PC-3 (cell line): ENCODE results near the gene CDH12. TPM values are rescaled to one million over a fixed set of nuclear protein-coding genes. Genes with fewer than 3 reads are reported as not detected.

ENCODE experiments used
- ATAC-seq: fragments of 200-7000 bp; cut with Tn5 transposase; 2 replicates; pipeline ENCODE4 v1.9.1; 2020; ENCODE audit warnings: mild to moderate bottlenecking, moderate library complexity
- BruUV-seq: library from RNA; stranded (reverse); fragments of 400-500 nt; replicated peaks from 2 replicates; lab custom pipeline; 2021; lab: Mats Ljungman, UMichigan
- CTCF ChIA-PET: fragments of 300-600 bp; sonication (Branson Sonifier 250); formaldehyde crosslinking; loops from one replicate; lab custom pipeline; 2022; ENCODE audit warnings: antibody characterized with exemption; lab: Charles Lee
- POLR2A ChIA-PET: fragments of 300-600 bp; sonication (Branson Sonifier 250); formaldehyde crosslinking; loops from one replicate; lab custom pipeline; 2022; ENCODE audit warnings: antibody characterized with exemption; ENCODE audit not compliant: unreplicated experiment; lab: Charles Lee
- DNase-seq: peaks from one replicate; pipeline ENCODE4 v3.0.0-alpha.2; 2015
- H2AFZ ChIP-seq: fragments of 300-600 bp; sonication (generic); 2 replicates; pipeline ENCODE4 v1.6.0; 2016; ENCODE audit warnings: antibody characterized with exemption, low read length
- H3F3A ChIP-seq: fragments of 300-600 bp; sonication (generic); one replicate; pipeline ENCODE4 v1.6.0; 2017; ENCODE audit warnings: antibody characterized with exemption, low read length, control low read depth, mild to moderate bottlenecking; ENCODE audit not compliant: unreplicated experiment
- H3K27ac ChIP-seq: fragments of 300-600 bp; sonication (generic); 2 replicates; pipeline ENCODE4 v1.5.1; 2016; ENCODE audit warnings: mild to moderate bottlenecking, low read length
- H3K27me3 ChIP-seq: fragments of 300-600 bp; sonication (generic); 2 replicates; pipeline ENCODE4 v1.6.1; 2016; ENCODE audit warnings: low read length, mixed read lengths
- H3K36me3 ChIP-seq: fragments of 300-600 bp; sonication (generic); 2 replicates; pipeline ENCODE4 v1.6.1; 2016; ENCODE audit warnings: low read depth, mixed run types, low read length, mixed read lengths
- H3K4me1 ChIP-seq: fragments of 300-600 bp; sonication (generic); 2 replicates; pipeline ENCODE4 v1.5.1; 2016; ENCODE audit warnings: low read length; ENCODE audit not compliant: insufficient read depth
- H3K4me2 ChIP-seq: fragments of 300-600 bp; sonication (generic); 2 replicates; pipeline ENCODE4 v1.6.0; 2016; ENCODE audit warnings: low read length
- H3K4me3 ChIP-seq: fragments of 300-600 bp; sonication (generic); 2 replicates; pipeline ENCODE4 v1.5.1; 2016; ENCODE audit warnings: mild to moderate bottlenecking, low read length, mixed read lengths
- H3K79me2 ChIP-seq: fragments of 300-600 bp; sonication (generic); 2 replicates; pipeline ENCODE4 v1.6.1; 2017; ENCODE audit warnings: low read length, mixed read lengths
- H3K9ac ChIP-seq: fragments of 300-600 bp; sonication (generic); 2 replicates; pipeline ENCODE4 v1.6.0; 2016; ENCODE audit warnings: mild to moderate bottlenecking, low read length
- H3K9me2 ChIP-seq: fragments of 300-600 bp; sonication (generic); replicated peaks from 2 replicates; pipeline ENCODE4 v1.6.1; 2016; ENCODE audit warnings: mixed run types, low read length, mixed read lengths
- H3K9me3 ChIP-seq: fragments of 300-600 bp; sonication (generic); 2 replicates; pipeline ENCODE4 v1.6.1; 2016; ENCODE audit warnings: low read length, mixed read lengths
- H4K20me1 ChIP-seq: fragments of 300-600 bp; sonication (generic); 2 replicates; pipeline ENCODE4 v1.6.1; 2016; ENCODE audit warnings: low read length, mixed read lengths
- EZH2 ChIP-seq: fragments of 300-600 bp; sonication (generic); IDR thresholded peaks from one replicate; pipeline ENCODE4 v1.6.1; 2017; ENCODE audit warnings: antibody characterized with exemption, mild to moderate bottlenecking, low read length; ENCODE audit not compliant: unreplicated experiment
- EZH2phosphoT487 ChIP-seq: fragments of 300-600 bp; sonication (generic); IDR thresholded peaks from 2 replicates; pipeline ENCODE4 v1.6.1; 2018; ENCODE audit warnings: mild to moderate bottlenecking, antibody characterized with exemption, low read length, borderline replicate concordance
- intact Hi-C: fragments of 100-400 bp; cut with micrococcal nuclease; formaldehyde crosslinking; loops from 2 replicates; pipeline ENCODE4 v1.9.0; 2023
- total RNA-seq: library from RNA; depleted of rRNA; stranded (reverse); fragments of >200 nt; gene quantifications from 2 replicates; pipeline ENCODE4 v1.2.3, GENCODE V29; 2014
- TF ChIP-seq, protein P1 (sequence below): fragments of 300-600 bp; sonication (generic); conservative IDR thresholded peaks from 2 replicates; pipeline ENCODE4 v1.5.1; 2017; ENCODE audit warnings: antibody characterized with exemption, low read depth, mild to moderate bottlenecking, low read length

Gene CDH12
- total RNA-seq, 1 experiment from 2014 or later: 0.44 TPM

DNA sequence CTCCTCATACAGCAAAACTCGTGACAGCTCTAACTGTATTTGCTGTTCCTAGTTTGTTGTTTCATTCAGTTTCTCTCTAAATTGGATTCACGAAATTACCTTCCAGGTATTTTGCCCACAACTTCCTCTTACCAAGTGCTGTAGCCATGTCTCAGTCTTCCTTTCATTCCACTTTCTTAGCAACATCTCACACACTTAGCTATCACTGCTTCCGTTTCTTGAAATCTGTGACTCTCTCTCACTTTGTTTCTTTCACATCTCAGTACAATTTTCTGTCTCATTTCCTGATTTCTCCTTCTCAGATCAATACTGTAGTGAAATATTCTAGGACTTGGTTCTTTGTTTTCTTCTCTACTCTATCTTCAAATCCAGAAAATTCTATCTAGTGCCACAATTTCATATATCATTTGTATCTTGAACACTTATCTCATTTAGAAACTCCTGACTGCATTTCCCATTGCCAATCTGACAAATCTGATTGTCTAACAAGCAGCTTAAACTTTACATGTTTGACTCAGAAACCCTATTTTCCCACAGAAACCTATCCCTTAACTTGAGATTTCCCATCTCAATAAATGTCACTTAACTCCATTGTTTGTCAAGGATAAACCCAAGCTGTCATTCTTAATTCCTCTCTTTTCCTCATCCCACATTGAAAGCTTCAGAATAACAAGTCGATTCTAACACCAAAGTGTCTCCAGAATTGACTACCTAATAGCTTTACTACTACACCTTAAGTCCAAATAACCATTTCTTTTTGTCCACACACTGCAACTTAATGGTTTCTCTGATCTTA lies 303.1 kb downstream of the CDH12 start:
- CTCF ChIA-PET: no interaction called here
- Histone ChIP-seq H3K27me3 (no peaks in the 10 kb centered on the region), H4K20me1 (no peaks in the 10 kb centered on the region), H2AFZ (no peak overlapping the region), H3K4me1 (no peaks in the 10 kb centered on the region), H3K9ac (no peak overlapping the region), H3K79me2 (no peaks in the 10 kb centered on the region), H3K4me3 (no peak overlapping the region), H3K27ac (no peak overlapping the region), H3K9me2 (no peaks in the 10 kb centered on the region), H3F3A (no peaks in the 10 kb centered on the region), H3K9me3 (no peaks in the 10 kb centered on the region), H3K36me3 (no peaks in the 10 kb centered on the region), H3K4me2 (no peak overlapping the region)
- no TSS peak for BruUV-seq
- TF ChIP-seq EZH2 (no peak), EZH2phosphoT487 (no peak)
- TF ChIP-seq, protein P1, sequence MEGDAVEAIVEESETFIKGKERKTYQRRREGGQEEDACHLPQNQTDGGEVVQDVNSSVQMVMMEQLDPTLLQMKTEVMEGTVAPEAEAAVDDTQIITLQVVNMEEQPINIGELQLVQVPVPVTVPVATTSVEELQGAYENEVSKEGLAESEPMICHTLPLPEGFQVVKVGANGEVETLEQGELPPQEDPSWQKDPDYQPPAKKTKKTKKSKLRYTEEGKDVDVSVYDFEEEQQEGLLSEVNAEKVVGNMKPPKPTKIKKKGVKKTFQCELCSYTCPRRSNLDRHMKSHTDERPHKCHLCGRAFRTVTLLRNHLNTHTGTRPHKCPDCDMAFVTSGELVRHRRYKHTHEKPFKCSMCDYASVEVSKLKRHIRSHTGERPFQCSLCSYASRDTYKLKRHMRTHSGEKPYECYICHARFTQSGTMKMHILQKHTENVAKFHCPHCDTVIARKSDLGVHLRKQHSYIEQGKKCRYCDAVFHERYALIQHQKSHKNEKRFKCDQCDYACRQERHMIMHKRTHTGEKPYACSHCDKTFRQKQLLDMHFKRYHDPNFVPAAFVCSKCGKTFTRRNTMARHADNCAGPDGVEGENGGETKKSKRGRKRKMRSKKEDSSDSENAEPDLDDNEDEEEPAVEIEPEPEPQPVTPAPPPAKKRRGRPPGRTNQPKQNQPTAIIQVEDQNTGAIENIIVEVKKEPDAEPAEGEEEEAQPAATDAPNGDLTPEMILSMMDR: no peak
- DNase-seq: no peak
- intact Hi-C loops: no loop called here
- no peak for ATAC-seq
- POLR2A ChIA-PET: no interaction called here

DNA sequence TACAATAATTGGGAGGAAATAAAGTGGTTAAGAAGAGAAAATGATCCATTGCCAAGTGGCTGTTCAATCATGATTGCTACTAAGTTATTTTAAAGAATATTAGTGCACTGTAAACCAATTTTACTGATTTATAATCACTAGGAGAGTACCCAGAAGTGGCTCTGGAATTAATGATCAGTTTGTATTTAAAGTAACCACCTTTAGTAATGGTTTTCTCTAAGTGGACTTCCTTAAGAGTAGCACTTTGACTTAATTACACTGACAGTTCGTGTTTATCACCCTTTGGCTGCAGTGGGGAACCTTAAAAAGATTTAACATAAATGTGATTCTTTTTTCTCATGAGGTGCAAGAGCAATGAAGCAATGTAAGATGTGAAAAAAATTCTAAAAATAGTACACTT lies 310.8 kb downstream of the CDH12 start:
- ChIA-PET CTCF (no interaction called here), POLR2A (no interaction called here)
- no peaks in the 10 kb centered on the region for H3K79me2 ChIP-seq
- H4K20me1 ChIP-seq: no peaks in the 10 kb centered on the region
- DNase-seq (no peak), ATAC-seq (no peak)
- no peaks in the 10 kb centered on the region for H3K4me1 ChIP-seq
- no peaks in the 10 kb centered on the region for H3K36me3 ChIP-seq
- H3K9ac ChIP-seq: no peak overlapping the region
- no peak overlapping the region for H3K4me3 ChIP-seq
- H3K9me2 ChIP-seq: no peaks in the 10 kb centered on the region
- H3F3A ChIP-seq: no peaks in the 10 kb centered on the region
- no peak overlapping the region for H2AFZ ChIP-seq
- H3K27ac ChIP-seq: no peak overlapping the region
- intact Hi-C loops: no loop called here
- no peak overlapping the region for H3K4me2 ChIP-seq
- no peaks in the 10 kb centered on the region for H3K9me3 ChIP-seq
- no peaks in the 10 kb centered on the region for H3K27me3 ChIP-seq
- TF ChIP-seq EZH2phosphoT487 (no peak), EZH2 (no peak)
- TF ChIP-seq, protein P1: no peak
- BruUV-seq: no TSS peak

DNA sequence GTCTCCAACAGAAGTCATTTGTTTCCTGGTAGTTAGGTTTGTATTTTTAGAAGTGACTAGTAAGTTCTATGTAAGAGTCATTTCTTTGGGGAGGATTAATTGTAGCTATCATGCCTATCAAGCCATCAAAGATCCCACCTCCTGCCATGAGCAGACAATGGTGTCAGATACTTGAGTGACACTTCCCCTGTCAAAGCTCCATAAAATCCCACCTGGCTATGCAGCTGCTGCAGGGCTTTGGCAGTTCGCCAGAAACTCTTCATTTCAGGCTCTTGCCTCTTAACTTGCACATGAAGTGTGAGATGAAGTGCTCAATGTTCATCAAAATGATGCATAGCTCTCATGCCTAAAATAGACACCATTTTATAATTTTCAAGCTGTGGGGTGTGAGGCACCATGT lies 312.1 kb downstream of the CDH12 start:
- no peaks in the 10 kb centered on the region for H3K79me2 ChIP-seq
- DNase-seq (no peak), ATAC-seq (no peak)
- H3F3A ChIP-seq: no peaks in the 10 kb centered on the region
- no peaks in the 10 kb centered on the region for H3K27me3 ChIP-seq
- ChIA-PET POLR2A (no interaction called here), CTCF (no interaction called here)
- H3K36me3 ChIP-seq: no peaks in the 10 kb centered on the region
- H4K20me1 ChIP-seq: no peaks in the 10 kb centered on the region
- H3K4me3 ChIP-seq: no peak overlapping the region
- no TSS peak for BruUV-seq
- no peak overlapping the region for H3K9ac ChIP-seq
- TF ChIP-seq EZH2: no peak
- TF ChIP-seq, protein P1: no peak
- no peaks in the 10 kb centered on the region for H3K9me2 ChIP-seq
- H3K4me2 ChIP-seq: no peak overlapping the region
- H3K27ac ChIP-seq: no peak overlapping the region
- no peaks in the 10 kb centered on the region for H3K9me3 ChIP-seq
- intact Hi-C loops: no loop called here
- no peaks in the 10 kb centered on the region for H3K4me1 ChIP-seq
- H2AFZ ChIP-seq: no peak overlapping the region
